H1 (cell line): ENCODE data around the gene CCNT1. TPM values are rescaled to one million over a fixed set of nuclear protein-coding genes. Genes with fewer than 3 reads are reported as not detected.

Experiments
- CTCF ChIP-seq, 3 experiments: IDR thresholded peaks; 1 replicate in 2 of 3; 2 replicates in 1 of 3; pipeline versions ENCODE4 v1.5.1 to v1.6.1; 2011; ENCODE audit warnings: low read length in 3 of 3, mild to moderate bottlenecking in 3 of 3, inconsistent platforms in 2 of 3, low read depth in 1 of 3, moderate library complexity in 1 of 3; ENCODE audit not compliant: insufficient read depth in 1 of 3; ENCODE audit errors: control extremely low read depth in 1 of 3
- GTF2F1 ChIP-seq: IDR thresholded peaks from 2 replicates; pipeline ENCODE4 v1.6.1; 2012; ENCODE audit warnings: low read depth, low read length, improper control_type of control experiment, borderline replicate concordance
- KDM4A ChIP-seq: IDR thresholded peaks from one replicate; pipeline ENCODE4 v1.7.1; 2012; ENCODE audit warnings: low read depth, mild to moderate bottlenecking, moderate library complexity, low read length, inconsistent platforms; ENCODE audit not compliant: severe bottlenecking
- RFX5 ChIP-seq: IDR thresholded peaks from 2 replicates; pipeline ENCODE4 v1.6.1; 2011; ENCODE audit warnings: low read depth, low read length, improper control_type of control experiment, borderline replicate concordance
- polyA plus RNA-seq, 7 experiments: library from polyadenylated mRNA; depleted of rRNA in 3 of 7; stranded (reverse) in 5 of 7; unstranded in 2 of 7; fragments of >200 nt in 5 of 7; fragments of 200-250 nt in 2 of 7; gene quantifications; 1 replicate in 5 of 7; 2 replicates in 1 of 7; 4 replicates in 1 of 7; pipeline versions ENCODE4 v1.2.1 to v1.2.3, GENCODE V29; 2011 to 2013; ENCODE audit warnings: missing spikeins in 2 of 7, mixed read lengths in 2 of 7
- total RNA-seq: library from RNA; stranded (reverse); fragmentation: NEBNext Ultra II Directional; extraction: Animal tissue kit (Norgen Biotek cat#: 25700); gene quantifications from 2 replicates; pipeline ENCODE4 v1.2.1, GENCODE V29; 2021

Gene CCNT1
- total and polyA plus RNA-seq, 2 of the 8 experiments (the other 6 are each of a cell fraction or from before 2014, with no cell fraction given) = 13.2 to 45.9 TPM

- TF ChIP-seq RFX5 = no peak
- no peak for TF ChIP-seq KDM4A
- no peak for TF ChIP-seq GTF2F1
- no peak for TF ChIP-seq CTCF (IDR thresholded peaks at IDR 0.05; ENCODE audit: control extremely low read depth in 1 of 3, insufficient read depth in 1 of 3, low read depth in 1 of 3, low read length in 3 of 3)
Measured at GRCh38 chr12:48744251-48745008, 27.9 kb upstream of the CCNT1 start (continued).
